NCI-H2171 treated with DMSO at 0.1 percent for 48 hours (cell line): ENCODE measurements around the gene FAU.

ENCODE experiments used
- DNase-seq: peaks from one replicate; lab custom pipeline; 2025; lab: John Stamatoyannopoulos, UW

FAU gene

DNA sequence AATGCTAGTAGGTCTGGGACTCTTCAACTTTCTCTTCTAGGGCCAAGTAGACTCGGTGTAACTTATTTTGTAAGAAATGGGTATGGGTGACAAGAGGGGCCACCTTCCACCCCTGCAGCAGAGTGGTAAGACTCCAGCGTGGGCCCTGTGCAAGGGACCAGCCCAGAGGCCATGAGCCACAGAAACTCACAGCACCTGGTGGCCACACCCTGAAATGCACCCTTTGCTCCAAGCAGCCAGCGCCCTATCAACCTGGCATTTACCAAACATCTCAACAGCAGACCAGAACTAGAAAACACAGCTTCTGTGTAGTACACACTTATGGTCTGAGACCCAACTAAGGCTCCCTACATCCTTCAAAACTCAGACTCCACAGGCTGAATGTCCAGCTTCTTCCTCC lies 43.8 kb downstream of the FAU start:
- peak; percentile 44 for DNase-seq

DNA sequence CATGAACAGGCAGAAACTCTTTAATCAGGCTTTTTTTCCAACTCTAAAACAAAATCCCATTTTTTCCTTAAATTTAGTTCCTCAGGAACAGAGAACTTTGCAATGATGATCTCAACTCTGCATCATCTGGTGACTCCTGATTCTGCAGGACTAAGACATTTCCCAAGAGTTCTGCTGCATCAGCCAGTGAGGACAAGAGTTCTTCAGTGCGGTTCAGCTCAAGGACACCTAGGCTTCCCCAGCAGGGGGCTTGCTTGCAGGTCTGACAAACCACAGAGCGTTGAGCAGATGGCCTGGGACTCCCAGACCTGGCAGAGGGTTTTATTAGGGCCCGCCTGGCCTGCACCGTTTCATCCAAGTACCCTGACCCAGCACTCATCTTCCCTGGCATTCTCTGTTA lies 44.5 kb downstream of the FAU start:
- peak; percentile 75 for DNase-seq

DNA sequence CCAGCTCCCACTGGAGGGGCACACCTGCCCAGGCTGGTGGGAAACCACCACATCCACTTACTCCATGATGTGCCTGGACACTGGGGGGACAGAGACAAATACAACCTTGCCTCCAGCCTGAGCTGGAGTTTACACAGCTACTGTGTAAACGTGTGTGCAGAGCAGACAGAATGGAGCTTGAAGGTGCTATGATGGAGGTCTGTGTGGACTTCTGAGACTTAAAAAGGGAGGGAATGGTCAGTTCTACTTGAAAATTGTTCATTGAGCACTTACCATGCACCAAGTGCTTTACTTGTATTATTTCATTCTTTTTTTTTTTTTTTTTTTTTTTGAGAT lies 49.3 kb downstream of the FAU start:
- no peak for DNase-seq

DNA sequence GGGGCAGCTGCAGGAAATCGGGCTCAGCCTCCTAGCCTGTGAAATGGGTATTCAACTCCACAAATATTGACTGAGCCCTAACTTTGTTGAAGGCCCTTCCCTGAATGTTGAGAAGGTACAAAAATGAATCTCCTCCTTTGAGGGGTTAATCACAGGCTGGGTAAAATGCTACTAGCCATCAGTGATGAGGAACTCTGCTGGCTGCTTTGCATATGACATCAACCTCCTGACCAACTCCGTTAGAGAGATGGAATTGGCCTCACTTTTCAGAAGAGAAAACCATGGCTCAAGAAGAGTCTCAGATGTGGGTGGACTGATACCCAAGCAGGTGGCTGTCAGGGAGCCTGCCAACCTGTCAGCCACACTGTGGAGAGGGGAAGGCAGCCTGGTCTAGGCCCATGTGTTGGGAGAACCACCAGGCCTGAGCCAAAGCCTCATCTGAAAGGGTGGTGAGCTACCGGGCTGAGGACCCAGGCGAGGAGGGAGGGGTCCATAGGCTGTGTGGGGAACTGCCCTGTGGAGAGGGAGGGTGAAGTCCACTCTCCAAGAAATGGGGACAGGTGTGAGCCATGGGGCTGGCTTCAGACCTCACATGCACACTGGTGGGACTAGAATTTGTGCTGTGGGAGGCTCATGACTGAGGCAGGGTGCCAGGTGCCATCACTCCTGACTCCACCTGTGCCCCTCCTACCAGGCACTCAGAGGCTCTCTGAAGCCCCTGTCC lies 49.9 kb downstream of the FAU start:
- DNase-seq, result no peak
